HFF-Myc (cell line): ENCODE data around the gene HDAC4.

Experiments used
- DNase-seq: peaks from one replicate; pipeline ENCODE4 v3.0.0-alpha.2; 2011; ENCODE audit warnings: low read depth; ENCODE audit errors: extremely low read depth
- H3K4me3 ChIP-seq: replicated peaks from 2 replicates; pipeline ENCODE4 v1.5.1; 2011; ENCODE audit warnings: low read depth, mild to moderate bottlenecking, control low read depth, low read length
- CTCF ChIP-seq: IDR thresholded peaks from 2 replicates; pipeline ENCODE4 v1.5.1; 2012; ENCODE audit warnings: mild to moderate bottlenecking, low read depth, low read length, control low read depth; ENCODE audit errors: missing control alignments

HDAC4 gene

DNA sequence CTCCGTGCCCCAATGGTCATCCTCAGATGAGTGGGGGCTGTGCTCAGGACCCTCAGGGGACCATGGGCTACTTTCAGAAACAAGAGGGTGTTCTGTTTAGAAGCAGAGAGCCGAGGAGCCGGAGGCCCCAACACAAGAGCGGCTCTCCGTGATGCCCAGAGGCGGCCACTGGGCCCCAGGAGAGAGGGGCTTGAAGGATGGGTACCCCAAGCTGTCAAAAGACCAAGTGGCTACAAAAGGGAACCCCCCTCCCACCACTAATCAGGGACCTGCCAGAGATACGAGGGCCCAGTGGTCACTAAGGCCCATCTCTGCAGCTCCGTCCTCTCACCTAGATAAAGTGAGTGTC is 93.6 kb downstream of the HDAC4 start:
- TF ChIP-seq CTCF, result no peak
- H3K4me3 ChIP-seq, result no peak overlapping the region
- DNase-seq, result no peak

DNA sequence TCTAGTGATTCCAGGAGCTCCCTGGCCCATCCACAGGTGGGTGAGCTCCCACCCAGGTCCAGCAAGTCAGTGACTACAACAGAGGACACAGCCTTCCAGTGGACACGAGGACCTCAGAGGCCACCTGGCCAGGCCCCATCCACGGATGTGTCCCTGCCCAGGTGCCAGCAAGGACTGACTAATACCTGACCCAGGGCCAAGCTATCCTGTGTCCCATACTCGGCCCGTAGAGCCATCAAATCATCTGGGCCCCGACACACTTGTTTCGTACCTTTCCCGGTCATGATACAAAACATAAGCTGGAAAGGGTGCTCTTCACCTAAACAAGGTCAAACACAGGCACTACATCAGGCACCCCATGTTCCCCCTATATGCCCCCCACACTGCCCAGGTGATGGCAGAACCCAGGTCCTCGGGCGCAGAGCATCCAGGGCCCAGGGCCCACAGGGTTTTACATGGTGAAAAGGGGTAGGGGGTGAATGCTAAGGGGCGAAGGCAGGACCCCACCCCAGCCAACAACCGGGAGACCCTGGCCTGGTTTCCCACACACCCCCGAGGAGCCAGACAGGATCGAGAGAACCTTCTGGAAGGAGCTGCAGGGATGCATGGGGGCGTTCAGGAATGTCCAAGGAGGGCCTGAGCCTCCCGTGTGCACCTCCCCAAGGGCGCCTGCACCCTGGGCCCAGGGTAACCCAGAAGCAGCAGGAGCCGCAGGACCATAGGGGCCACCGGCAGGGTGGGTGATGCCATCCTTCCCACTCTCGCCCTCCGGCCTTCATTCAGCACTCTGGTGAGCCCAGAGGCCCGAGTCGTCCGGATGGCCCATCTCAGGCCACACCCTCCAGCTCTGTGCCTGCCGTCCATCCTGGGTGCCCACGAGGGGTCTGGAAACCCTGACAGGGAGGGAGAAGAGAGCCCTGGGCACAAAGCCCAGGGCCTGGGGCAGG is 94.3 kb downstream of the HDAC4 start:
- DNase-seq, result no peak
- TF ChIP-seq CTCF, result no peak
- no peak overlapping the region for H3K4me3 ChIP-seq

DNA sequence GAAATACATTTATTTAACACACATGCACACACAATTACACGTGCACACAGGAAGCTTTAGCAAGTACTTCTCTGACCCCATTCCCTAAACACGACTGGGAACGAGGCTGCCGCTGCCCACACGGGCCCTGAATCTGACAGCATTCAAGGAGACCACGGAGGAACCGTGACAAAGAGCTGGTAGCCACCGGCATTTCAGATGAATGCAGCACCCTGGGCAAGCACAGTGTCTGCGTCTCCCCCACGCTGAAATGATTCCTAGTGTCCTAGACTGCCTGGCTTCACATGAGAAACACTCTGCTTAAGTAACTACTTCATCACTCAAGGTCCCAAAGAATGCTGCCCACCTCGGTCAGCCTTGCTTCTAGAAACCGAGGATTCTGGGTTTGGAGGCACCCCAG is 95.0 kb downstream of the HDAC4 start:
- H3K4me3 ChIP-seq, result no peak overlapping the region
- TF ChIP-seq CTCF, result no peak
- no peak for DNase-seq

GRCh38 chr2:239305222-239305575 is 95.6 kb downstream of the HDAC4 start:
- no peak overlapping the region for H3K4me3 ChIP-seq
- no peak for TF ChIP-seq CTCF
- DNase-seq, result no peak

DNA sequence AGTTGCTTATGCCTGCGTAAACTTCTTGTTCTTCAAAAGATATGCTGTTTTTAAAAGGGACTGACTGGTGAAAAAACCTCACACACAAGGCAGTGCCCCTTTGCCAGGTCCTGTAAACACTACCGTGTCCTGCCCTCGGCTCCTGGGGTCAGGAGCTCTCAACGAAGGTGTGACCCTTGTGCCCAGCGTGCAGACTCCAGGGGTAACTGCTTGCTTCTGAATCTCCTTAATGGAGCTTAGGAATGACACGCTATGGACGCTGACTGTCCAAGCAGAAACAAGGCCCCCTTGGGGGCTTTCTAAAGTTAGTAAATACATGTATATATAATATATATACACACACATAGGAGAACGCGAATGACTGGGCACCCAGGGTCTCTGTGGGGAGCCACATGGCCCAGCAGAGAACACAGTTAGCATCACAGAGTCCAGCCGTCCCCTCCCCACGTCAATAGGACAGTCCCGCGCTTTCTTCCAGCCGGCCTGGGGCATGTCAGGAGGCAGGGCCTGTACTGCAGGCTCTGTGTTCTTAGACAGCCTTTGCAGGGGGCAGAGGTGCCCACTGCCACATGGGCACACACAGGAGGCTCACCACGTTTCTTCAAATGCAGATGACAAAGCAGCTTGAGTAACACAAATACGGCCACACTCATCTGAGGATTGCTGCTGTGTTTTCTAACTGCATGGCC is 96.1 kb downstream of the HDAC4 start:
- H3K4me3 ChIP-seq, result no peak overlapping the region
- no peak for TF ChIP-seq CTCF
- DNase-seq, result no peak

DNA sequence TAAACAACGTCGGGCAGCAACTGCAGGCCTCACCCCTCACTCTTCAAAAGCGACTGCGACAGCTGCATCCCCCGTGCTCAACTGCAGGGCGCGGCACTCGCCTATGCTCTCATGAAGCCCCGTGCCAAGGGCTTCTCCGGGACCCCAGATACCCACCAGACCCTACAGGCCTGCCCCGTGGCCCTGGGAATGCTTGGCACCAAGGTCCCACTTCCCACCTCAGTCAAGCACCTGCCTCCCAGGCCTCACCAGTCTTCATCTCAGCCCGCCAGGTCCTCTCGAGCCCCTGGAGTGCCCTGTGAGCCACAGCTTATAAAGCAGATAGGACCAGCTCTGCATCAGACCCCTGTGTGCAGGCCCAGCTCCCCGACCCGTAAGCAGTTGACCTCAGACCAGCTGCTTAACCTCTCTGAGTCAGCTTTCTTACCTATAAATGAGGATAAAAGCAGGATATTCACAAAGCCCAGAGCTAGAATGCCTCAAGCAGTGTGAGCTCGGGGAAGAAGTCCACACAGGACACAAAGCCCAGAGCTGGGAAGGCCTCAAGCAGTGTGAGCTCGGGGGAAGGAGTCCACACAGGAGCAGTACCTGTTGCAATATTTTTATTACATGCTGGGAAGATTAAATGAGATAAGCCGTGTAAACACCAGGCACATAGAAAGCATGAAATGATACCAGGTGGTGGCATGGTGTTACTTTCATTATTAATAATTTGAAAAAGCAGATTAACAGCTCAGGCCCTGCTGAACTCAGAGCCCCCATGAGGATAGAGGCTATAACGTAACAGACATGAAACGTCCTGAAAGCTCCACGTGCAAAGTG is 96.9 kb downstream of the HDAC4 start:
- no peak for TF ChIP-seq CTCF
- no peak overlapping the region for H3K4me3 ChIP-seq
- no peak for DNase-seq
